Measurements from ENCODE around the gene CMA1.
"Not testable (repeated sequence)": the region's sequence is repeated elsewhere in the genome, so short reads cannot be mapped to it uniquely, and the experiment has no call there.

Gene CMA1

GRCh38 chr14:24508155-24508840 is at the start of gene CMA1:
Gene CMA1 (minus strand): TSS chr14:24508265. CDS start chr14:24508235, 30 bp downstream.
- Histone ChIP-seq H3K36me3 (ENCODE audit: insufficient read depth, low read length) (no peaks in the 10 kb centered on the region), H3K9me3 (ENCODE audit: low read length) (no peaks in the 10 kb centered on the region), H3K27me3 (ENCODE audit: control insufficient read depth in 1 of 2, insufficient read depth in 2 of 2, low read length in 2 of 2) (no peaks in the 10 kb centered on the region), H3K4me3 (ENCODE audit: low read depth in 1 of 2, low read length in 2 of 2) (no peak within 1 kb of the TSS), H3K27ac (ENCODE audit: low read depth, low read length) (no peak within 1 kb of the TSS), H3K4me1 (ENCODE audit: insufficient read depth, low read length) (no peaks in the 10 kb centered on the region), H3K9ac (ENCODE audit: low read length) (no peak within 1 kb of the TSS)

DNA sequence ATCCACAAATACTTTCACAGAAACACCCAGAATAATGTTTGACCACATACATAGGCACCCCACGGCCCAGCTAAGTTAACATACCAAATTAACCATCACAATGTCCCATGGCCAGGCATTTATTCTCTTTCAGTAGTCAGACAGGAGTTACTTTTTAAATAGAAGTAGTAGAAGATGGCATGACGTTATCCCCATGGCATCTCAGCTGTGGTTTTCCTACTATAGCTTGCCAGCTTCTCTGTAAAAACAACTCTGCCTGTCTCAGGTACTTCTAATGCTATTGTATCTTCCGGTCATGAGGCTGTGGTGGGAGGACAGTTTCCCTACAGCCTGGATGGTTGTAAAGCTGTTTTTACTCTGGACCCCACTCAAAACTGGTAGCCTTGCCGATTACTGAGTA is 48.7 kb upstream of the CMA1 start:
- Histone ChIP-seq H3K27ac (ENCODE audit: low read depth, low read length) (no peak overlapping the region), H3K36me3 (ENCODE audit: insufficient read depth, low read length) (no peaks in the 10 kb centered on the region), H3K9ac (ENCODE audit: low read length) (no peak overlapping the region), H3K4me1 (ENCODE audit: insufficient read depth, low read length) (no peaks in the 10 kb centered on the region), H3K9me3 (ENCODE audit: low read length) (no peaks in the 10 kb centered on the region), H3K4me3 (ENCODE audit: low read depth in 1 of 2, low read length in 2 of 2) (no peak overlapping the region), H3K27me3 (ENCODE audit: control insufficient read depth in 1 of 2, insufficient read depth in 2 of 2, low read length in 2 of 2) (no peaks in the 10 kb centered on the region)

- not testable (repeated sequence) for H3K27me3 ChIP-seq (ENCODE audit: control insufficient read depth in 1 of 2, insufficient read depth in 2 of 2, low read length in 2 of 2); H3K4me1 ChIP-seq (ENCODE audit: insufficient read depth, low read length); H3K9ac ChIP-seq (ENCODE audit: low read length); H3K27ac ChIP-seq (ENCODE audit: low read depth, low read length); H3K36me3 ChIP-seq (ENCODE audit: insufficient read depth, low read length); H3K4me3 ChIP-seq (ENCODE audit: low read depth in 1 of 2, low read length in 2 of 2); H3K9me3 ChIP-seq (ENCODE audit: low read length)
Observed at GRCh38 chr14:24549064-24549463, 41.0 kb upstream of the CMA1 start.

DNA sequence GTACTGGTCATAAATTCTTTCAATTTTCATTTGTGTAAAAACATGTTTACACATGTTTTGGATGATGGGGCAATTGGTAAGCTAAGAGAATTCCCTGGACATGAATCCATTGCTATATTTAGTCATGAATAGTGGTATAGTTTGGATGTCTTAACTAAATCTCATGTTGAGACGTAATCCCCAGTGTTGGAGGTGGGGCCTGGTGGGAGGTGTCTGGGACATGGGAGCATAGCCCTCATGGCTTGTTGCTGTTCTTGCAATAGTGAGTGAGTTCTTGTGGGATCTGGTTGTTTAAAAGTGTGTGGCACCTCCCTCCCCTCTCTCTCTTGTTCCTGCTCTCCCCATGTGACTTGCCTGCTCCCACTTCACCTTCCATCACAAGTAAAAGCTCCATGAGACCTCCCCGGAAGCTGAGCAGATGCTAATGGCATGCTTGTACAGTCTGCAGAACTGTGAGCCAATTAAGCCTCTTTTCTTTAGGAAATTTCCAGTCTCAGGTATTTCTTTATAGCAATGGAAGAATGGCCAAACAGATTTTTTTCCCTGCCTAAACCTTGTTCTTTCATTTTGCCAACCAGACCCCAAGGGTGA is 34.4 kb upstream of the CMA1 start:
- Histone ChIP-seq H3K9ac (ENCODE audit: low read length) (no peak overlapping the region), H3K4me3 (ENCODE audit: low read depth in 1 of 2, low read length in 2 of 2) (no peak overlapping the region), H3K9me3 (ENCODE audit: low read length) (no peaks in the 10 kb centered on the region), H3K27ac (ENCODE audit: low read depth, low read length) (no peak overlapping the region), H3K27me3 (ENCODE audit: control insufficient read depth in 1 of 2, insufficient read depth in 2 of 2, low read length in 2 of 2) (no peaks in the 10 kb centered on the region), H3K4me1 (ENCODE audit: insufficient read depth, low read length) (no peaks in the 10 kb centered on the region), H3K36me3 (ENCODE audit: insufficient read depth, low read length) (no peaks in the 10 kb centered on the region)

DNA sequence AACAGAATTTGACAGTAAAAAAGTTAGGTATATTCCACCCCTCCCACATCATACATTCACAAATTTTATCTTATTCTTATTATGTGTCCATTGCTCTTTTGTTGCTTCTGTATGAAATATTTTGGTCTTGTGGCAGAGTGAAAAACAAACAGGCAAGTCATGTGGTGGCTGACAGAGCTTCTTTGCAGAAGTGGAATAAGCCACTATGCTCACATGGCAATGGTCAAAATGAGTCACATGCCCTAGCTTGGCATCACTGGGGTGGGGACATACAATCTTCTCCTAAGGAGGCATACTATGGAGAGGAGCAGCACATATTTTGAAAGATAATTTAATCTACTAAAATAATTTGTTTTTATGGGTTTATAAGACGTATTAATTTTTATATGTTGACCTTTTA is 27.7 kb upstream of the CMA1 start:
- Histone ChIP-seq H3K9ac (ENCODE audit: low read length) (no peak overlapping the region), H3K27me3 (ENCODE audit: control insufficient read depth in 1 of 2, insufficient read depth in 2 of 2, low read length in 2 of 2) (no peaks in the 10 kb centered on the region), H3K9me3 (ENCODE audit: low read length) (no peaks in the 10 kb centered on the region), H3K4me1 (ENCODE audit: insufficient read depth, low read length) (no peaks in the 10 kb centered on the region), H3K27ac (ENCODE audit: low read depth, low read length) (no peak overlapping the region), H3K36me3 (ENCODE audit: insufficient read depth, low read length) (no peaks in the 10 kb centered on the region), H3K4me3 (ENCODE audit: low read depth in 1 of 2, low read length in 2 of 2) (no peak overlapping the region)

DNA sequence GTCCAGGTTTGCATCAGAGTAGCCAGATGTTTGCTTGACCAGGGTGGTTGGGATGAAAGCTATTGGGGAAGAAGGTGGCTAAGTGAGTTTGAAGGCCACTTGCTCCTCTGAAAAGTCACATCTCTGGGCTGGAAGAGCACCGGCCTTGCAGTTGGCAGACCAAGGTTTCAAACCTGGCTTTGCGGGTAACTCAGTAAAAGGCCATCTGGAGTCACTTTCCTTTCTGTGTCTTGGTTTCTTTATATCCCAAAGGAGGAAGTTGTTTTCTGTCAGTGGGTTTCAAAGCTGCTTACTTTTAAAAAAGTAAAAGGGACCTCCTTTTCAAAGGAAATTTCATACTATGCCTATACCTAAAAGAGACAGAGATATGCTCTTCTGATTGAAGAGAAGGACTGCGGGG is 26.2 kb upstream of the CMA1 start:
- H3K27ac ChIP-seq (ENCODE audit: low read depth, low read length) = no peak overlapping the region
- H3K4me1 ChIP-seq (ENCODE audit: insufficient read depth, low read length) = no peaks in the 10 kb centered on the region
- no peaks in the 10 kb centered on the region for H3K36me3 ChIP-seq (ENCODE audit: insufficient read depth, low read length)
- H3K9ac ChIP-seq (ENCODE audit: low read length) = no peak overlapping the region
- H3K4me3 ChIP-seq (ENCODE audit: low read depth in 1 of 2, low read length in 2 of 2) = no peak overlapping the region
- H3K9me3 ChIP-seq (ENCODE audit: low read length) = no peaks in the 10 kb centered on the region
- no peaks in the 10 kb centered on the region for H3K27me3 ChIP-seq (ENCODE audit: control insufficient read depth in 1 of 2, insufficient read depth in 2 of 2, low read length in 2 of 2)

GRCh38 chr14:24525877-24526620 is 18.0 kb upstream of the CMA1 start:
- not testable (repeated sequence) for H3K27me3 ChIP-seq (ENCODE audit: control insufficient read depth in 1 of 2, insufficient read depth in 2 of 2, low read length in 2 of 2); H3K9ac ChIP-seq (ENCODE audit: low read length); H3K36me3 ChIP-seq (ENCODE audit: insufficient read depth, low read length)

DNA sequence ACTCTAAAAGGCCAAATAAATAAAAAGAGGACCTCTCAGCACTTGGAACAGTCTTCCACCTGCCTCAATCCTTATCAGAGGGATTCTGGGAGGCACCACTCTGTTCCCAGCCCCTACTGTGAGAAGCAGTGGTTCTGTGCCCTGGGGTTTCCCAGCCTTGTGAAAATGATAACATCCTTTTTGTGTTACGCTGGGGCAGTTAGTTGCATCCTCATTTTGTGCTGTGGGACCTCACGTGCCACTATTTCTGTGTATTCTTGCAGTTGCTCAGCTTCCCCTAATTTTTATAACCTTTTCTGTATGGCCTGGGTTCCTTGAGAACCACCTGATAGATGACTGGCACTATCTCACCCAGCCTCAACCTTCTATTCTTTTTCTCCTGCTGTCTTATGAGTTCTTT is 10.8 kb upstream of the CMA1 start:
- H3K9me3 ChIP-seq (ENCODE audit: low read length) = no peaks in the 10 kb centered on the region
- H3K27ac ChIP-seq (ENCODE audit: low read depth, low read length) = no peak overlapping the region
- no peak overlapping the region for H3K4me3 ChIP-seq (ENCODE audit: low read depth in 1 of 2, low read length in 2 of 2)
- H3K4me1 ChIP-seq (ENCODE audit: insufficient read depth, low read length) = no peaks in the 10 kb centered on the region
- H3K36me3 ChIP-seq (ENCODE audit: insufficient read depth, low read length) = no peaks in the 10 kb centered on the region
- no peak overlapping the region for H3K9ac ChIP-seq (ENCODE audit: low read length)
- H3K27me3 ChIP-seq (ENCODE audit: control insufficient read depth in 1 of 2, insufficient read depth in 2 of 2, low read length in 2 of 2) = no peaks in the 10 kb centered on the region

More at GRCh38 chr14:24525877-24526620, 18.0 kb upstream of the CMA1 start:
- not testable (repeated sequence) for H3K9me3 ChIP-seq (ENCODE audit: low read length); H3K4me1 ChIP-seq (ENCODE audit: insufficient read depth, low read length); H3K27ac ChIP-seq (ENCODE audit: low read depth, low read length); H3K4me3 ChIP-seq (ENCODE audit: low read depth in 1 of 2, low read length in 2 of 2)

DNA sequence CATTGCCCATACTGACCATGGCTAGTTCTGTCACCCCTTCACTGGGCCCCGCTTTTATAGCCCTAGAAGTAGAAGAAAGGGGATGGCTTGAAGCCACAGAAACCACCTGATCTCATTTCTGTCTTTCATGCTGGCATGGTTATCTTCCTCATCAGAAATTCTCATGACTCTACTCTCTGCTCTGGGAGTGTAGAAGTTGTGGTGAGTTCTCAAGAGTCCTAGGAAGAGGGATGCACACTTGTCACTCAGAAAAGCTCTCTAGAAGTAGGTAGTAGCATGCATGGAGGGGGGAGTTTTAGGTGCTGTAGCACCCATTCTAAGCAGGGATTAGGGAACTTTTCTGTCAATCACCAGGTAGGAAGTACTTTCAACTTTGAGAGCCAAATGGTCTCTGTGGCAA is 6.1 kb upstream of the CMA1 start:
- H3K4me3 ChIP-seq (ENCODE audit: low read depth in 1 of 2, low read length in 2 of 2) = no peak overlapping the region
- H3K9me3 ChIP-seq (ENCODE audit: low read length) = no peaks in the 10 kb centered on the region
- no peaks in the 10 kb centered on the region for H3K36me3 ChIP-seq (ENCODE audit: insufficient read depth, low read length)
- no peaks in the 10 kb centered on the region for H3K4me1 ChIP-seq (ENCODE audit: insufficient read depth, low read length)
- no peak overlapping the region for H3K9ac ChIP-seq (ENCODE audit: low read length)
- no peaks in the 10 kb centered on the region for H3K27me3 ChIP-seq (ENCODE audit: control insufficient read depth in 1 of 2, insufficient read depth in 2 of 2, low read length in 2 of 2)
- H3K27ac ChIP-seq (ENCODE audit: low read depth, low read length) = no peak overlapping the region

DNA sequence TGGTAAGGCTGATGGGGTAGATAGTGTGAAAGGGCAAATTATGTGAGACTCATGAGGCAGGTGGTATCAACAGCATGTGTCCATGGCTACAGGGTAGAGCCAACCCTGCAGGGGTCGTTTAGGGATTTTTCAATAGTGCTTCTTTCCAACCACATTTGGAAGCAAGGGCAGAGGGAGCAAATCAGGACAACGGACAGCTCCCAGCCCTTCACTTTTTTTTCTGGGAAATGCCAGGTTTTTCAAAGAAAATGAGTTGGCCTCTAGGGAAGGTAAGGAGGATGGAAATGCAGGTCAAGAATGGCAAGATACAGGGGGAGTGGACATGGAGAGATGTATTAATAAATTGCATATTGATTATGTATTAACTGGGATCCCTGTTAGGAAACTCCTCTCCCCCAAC is 4.9 kb upstream of the CMA1 start:
- Histone ChIP-seq H3K4me1 (ENCODE audit: insufficient read depth, low read length) (no peaks in the 10 kb centered on the region), H3K9me3 (ENCODE audit: low read length) (no peaks in the 10 kb centered on the region), H3K27me3 (ENCODE audit: control insufficient read depth in 1 of 2, insufficient read depth in 2 of 2, low read length in 2 of 2) (no peaks in the 10 kb centered on the region), H3K27ac (ENCODE audit: low read depth, low read length) (no peak overlapping the region), H3K36me3 (ENCODE audit: insufficient read depth, low read length) (no peaks in the 10 kb centered on the region), H3K4me3 (ENCODE audit: low read depth in 1 of 2, low read length in 2 of 2) (no peak overlapping the region), H3K9ac (ENCODE audit: low read length) (no peak overlapping the region)

GRCh38 chr14:24506443-24506842 is 1.6 kb downstream of the CMA1 start:
- Histone ChIP-seq H3K9ac (ENCODE audit: low read length) (no peak overlapping the region), H3K36me3 (ENCODE audit: insufficient read depth, low read length) (no peaks in the 10 kb centered on the region), H3K27ac (ENCODE audit: low read depth, low read length) (no peak overlapping the region), H3K4me1 (ENCODE audit: insufficient read depth, low read length) (no peaks in the 10 kb centered on the region), H3K4me3 (ENCODE audit: low read depth in 1 of 2, low read length in 2 of 2) (no peak overlapping the region), H3K27me3 (ENCODE audit: control insufficient read depth in 1 of 2, insufficient read depth in 2 of 2, low read length in 2 of 2) (no peaks in the 10 kb centered on the region), H3K9me3 (ENCODE audit: low read length) (no peaks in the 10 kb centered on the region)

Data from muscle layer of colon (tissue), 2 donors.